ENCODE measurements around the gene GSKIP.
A peak's percentile ranks its signal among the peaks of the same experiment; 100 is the strongest.

The GSKIP gene

GRCh38 chr14:96354246-96354645, 9.1 kb upstream of the GSKIP start:
- H3K4me1 ChIP-seq (ENCODE audit: control insufficient read depth, insufficient read depth, low read depth, low read length): peaks cover 3% of the 10 kb centered on the region
- H3K27me3 ChIP-seq (ENCODE audit: control insufficient read depth in 1 of 2, insufficient read depth in 1 of 2, low read length in 2 of 2): no peaks in the 10 kb centered on the region
- H3K23ac ChIP-seq (ENCODE audit: low read length in 2 of 2): no peak overlapping the region
- H3K36me3 ChIP-seq (ENCODE audit: control insufficient read depth in 1 of 2, insufficient read depth in 2 of 2, low read depth in 1 of 2, low read length in 2 of 2): no peaks in the 10 kb centered on the region
- peaks cover 22% of the 10 kb centered on the region for H3K79me1 ChIP-seq (replicated peaks; ENCODE audit: low read length, poor library complexity, severe bottlenecking)
- no peak overlapping the region for H3K18ac ChIP-seq (ENCODE audit: low read depth in 1 of 2, low read length in 2 of 2)
- no peak overlapping the region for H2BK15ac ChIP-seq (ENCODE audit: low read depth, poor library complexity, severe bottlenecking)
- H4K91ac ChIP-seq (ENCODE audit: low read length): no peak overlapping the region
- H3K14ac ChIP-seq (ENCODE audit: low read length in 2 of 2): no peak overlapping the region
- H2BK120ac ChIP-seq (ENCODE audit: low read depth, low read length): no peak overlapping the region
- no peak overlapping the region for H2BK12ac ChIP-seq (ENCODE audit: low read length in 2 of 2)
- no peak overlapping the region for H3K4me2 ChIP-seq (ENCODE audit: low read length, poor library complexity, severe bottlenecking)
- no peaks in the 10 kb centered on the region for H3K9me3 ChIP-seq (ENCODE audit: control insufficient read depth, low read length)
- H3K4ac ChIP-seq (ENCODE audit: low read depth in 1 of 2, low read length in 2 of 2): no peak overlapping the region
- no peak for DNase-seq
- no peak overlapping the region for H4K8ac ChIP-seq (ENCODE audit: low read length)
- H3K9ac ChIP-seq (ENCODE audit: low read length): no peak overlapping the region
- no peak overlapping the region for H2BK5ac ChIP-seq (ENCODE audit: low read depth, low read length, poor library complexity, severe bottlenecking)
- no peak overlapping the region for H3K4me3 ChIP-seq (ENCODE audit: insufficient read depth in 1 of 2, low read depth in 1 of 2, low read length in 2 of 2)
- H3K27ac ChIP-seq (ENCODE audit: low read length, poor library complexity, severe bottlenecking): no peak overlapping the region
- H2AK5ac ChIP-seq (ENCODE audit: low read length, severe bottlenecking): no peak overlapping the region
- WGBS: 94% methylated on average over 2 of the region's 4 CpGs
- no peak overlapping the region for H2AFZ ChIP-seq (ENCODE audit: low read depth, low read length)

GRCh38 chr14:96357216-96357615, 6.1 kb upstream of the GSKIP start:
- Histone ChIP-seq H3K4me1 (ENCODE audit: control insufficient read depth, insufficient read depth, low read depth, low read length) (peaks cover 2% of the 10 kb centered on the region), H3K36me3 (ENCODE audit: control insufficient read depth in 1 of 2, insufficient read depth in 2 of 2, low read depth in 1 of 2, low read length in 2 of 2) (no peaks in the 10 kb centered on the region), H3K4me3 (ENCODE audit: insufficient read depth in 1 of 2, low read depth in 1 of 2, low read length in 2 of 2) (no peak overlapping the region), H2BK5ac (ENCODE audit: low read depth, low read length, poor library complexity, severe bottlenecking) (no peak overlapping the region), H2BK15ac (ENCODE audit: low read depth, poor library complexity, severe bottlenecking) (no peak overlapping the region), H3K14ac (ENCODE audit: low read length in 2 of 2) (no peak overlapping the region), H3K27me3 (ENCODE audit: control insufficient read depth in 1 of 2, insufficient read depth in 1 of 2, low read length in 2 of 2) (no peaks in the 10 kb centered on the region), H2BK120ac (ENCODE audit: low read depth, low read length) (no peak overlapping the region), H3K9me3 (ENCODE audit: control insufficient read depth, low read length) (no peaks in the 10 kb centered on the region), H3K9ac (ENCODE audit: low read length) (no peak overlapping the region), H3K18ac (ENCODE audit: low read depth in 1 of 2, low read length in 2 of 2) (no peak overlapping the region), H2AK5ac (ENCODE audit: low read length, severe bottlenecking) (no peak overlapping the region), H2AFZ (ENCODE audit: low read depth, low read length) (no peak overlapping the region), H4K91ac (ENCODE audit: low read length) (no peak overlapping the region), H3K4ac (ENCODE audit: low read depth in 1 of 2, low read length in 2 of 2) (no peak overlapping the region), H3K4me2 (ENCODE audit: low read length, poor library complexity, severe bottlenecking) (no peak overlapping the region), H4K8ac (ENCODE audit: low read length) (no peak overlapping the region), H3K23ac (ENCODE audit: low read length in 2 of 2) (no peak overlapping the region), H2BK12ac (ENCODE audit: low read length in 2 of 2) (no peak overlapping the region), H3K27ac (ENCODE audit: low read length, poor library complexity, severe bottlenecking) (no peak overlapping the region), H3K79me1 (replicated peaks; ENCODE audit: low read length, poor library complexity, severe bottlenecking) (peaks cover 17% of the 10 kb centered on the region)
- WGBS: 95% methylated on average over 3 of the region's 3 CpGs
- DNase-seq: no peak

GRCh38 chr14:96359959-96360358, 3.4 kb upstream of the GSKIP start:
- no peak overlapping the region for H3K4me3 ChIP-seq (ENCODE audit: insufficient read depth in 1 of 2, low read depth in 1 of 2, low read length in 2 of 2)
- H3K4me2 ChIP-seq (ENCODE audit: low read length, poor library complexity, severe bottlenecking): no peak overlapping the region
- H3K4ac ChIP-seq (ENCODE audit: low read depth in 1 of 2, low read length in 2 of 2): no peak overlapping the region
- no peak overlapping the region for H2AFZ ChIP-seq (ENCODE audit: low read depth, low read length)
- no peak overlapping the region for H2BK5ac ChIP-seq (ENCODE audit: low read depth, low read length, poor library complexity, severe bottlenecking)
- H3K14ac ChIP-seq (ENCODE audit: low read length in 2 of 2): no peak overlapping the region
- H3K4me1 ChIP-seq (ENCODE audit: control insufficient read depth, insufficient read depth, low read depth, low read length): peaks cover 4% of the 10 kb centered on the region
- H4K8ac ChIP-seq (ENCODE audit: low read length): no peak overlapping the region
- H3K36me3 ChIP-seq (ENCODE audit: control insufficient read depth in 1 of 2, insufficient read depth in 2 of 2, low read depth in 1 of 2, low read length in 2 of 2): no peaks in the 10 kb centered on the region
- no peaks in the 10 kb centered on the region for H3K27me3 ChIP-seq (ENCODE audit: control insufficient read depth in 1 of 2, insufficient read depth in 1 of 2, low read length in 2 of 2)
- peaks cover 16% of the 10 kb centered on the region for H3K79me1 ChIP-seq (replicated peaks; ENCODE audit: low read length, poor library complexity, severe bottlenecking)
- no peak overlapping the region for H3K18ac ChIP-seq (ENCODE audit: low read depth in 1 of 2, low read length in 2 of 2)
- no peak overlapping the region for H4K91ac ChIP-seq (ENCODE audit: low read length)
- H3K9me3 ChIP-seq (ENCODE audit: control insufficient read depth, low read length): no peaks in the 10 kb centered on the region
- no peak overlapping the region for H2BK12ac ChIP-seq (ENCODE audit: low read length in 2 of 2)
- no peak overlapping the region for H2BK15ac ChIP-seq (ENCODE audit: low read depth, poor library complexity, severe bottlenecking)
- H3K27ac ChIP-seq (ENCODE audit: low read length, poor library complexity, severe bottlenecking): no peak overlapping the region
- H2BK120ac ChIP-seq (ENCODE audit: low read depth, low read length): no peak overlapping the region
- H3K9ac ChIP-seq (ENCODE audit: low read length): no peak overlapping the region
- H3K23ac ChIP-seq (ENCODE audit: low read length in 2 of 2): no peak overlapping the region
- H2AK5ac ChIP-seq (ENCODE audit: low read length, severe bottlenecking): no peak overlapping the region
- no peak for DNase-seq

GRCh38 chr14:96362071-96362964, 1.0 kb upstream of the GSKIP start:
- Histone ChIP-seq H3K4me1 (ENCODE audit: control insufficient read depth, insufficient read depth, low read depth, low read length) (peaks cover 4% of the 10 kb centered on the region), H3K23ac (ENCODE audit: low read length in 2 of 2) (no peak overlapping the region), H2BK5ac (ENCODE audit: low read depth, low read length, poor library complexity, severe bottlenecking) (no peak overlapping the region), H2BK120ac (ENCODE audit: low read depth, low read length) (no peak overlapping the region), H3K4ac (ENCODE audit: low read depth in 1 of 2, low read length in 2 of 2) (peak overlapping the region; percentile 5 to 35), H3K4me3 (ENCODE audit: insufficient read depth in 1 of 2, low read depth in 1 of 2, low read length in 2 of 2) (peak overlapping the region; percentile 97), H2AFZ (ENCODE audit: low read depth, low read length) (peak overlapping the region; percentile 91), H3K14ac (ENCODE audit: low read length in 2 of 2) (no peak overlapping the region), H3K27ac (ENCODE audit: low read length, poor library complexity, severe bottlenecking) (no peak overlapping the region), H3K9me3 (ENCODE audit: control insufficient read depth, low read length) (no peaks in the 10 kb centered on the region), H4K91ac (ENCODE audit: low read length) (peak overlapping the region; percentile 25), H3K18ac (ENCODE audit: low read depth in 1 of 2, low read length in 2 of 2) (peak overlapping the region; percentile 49 to 93), H2AK5ac (ENCODE audit: low read length, severe bottlenecking) (no peak overlapping the region), H3K4me2 (ENCODE audit: low read length, poor library complexity, severe bottlenecking) (peak overlapping the region; percentile 90), H3K79me1 (replicated peaks; ENCODE audit: low read length, poor library complexity, severe bottlenecking) (peaks cover 19% of the 10 kb centered on the region), H2BK12ac (ENCODE audit: low read length in 2 of 2) (no peak overlapping the region), H4K8ac (ENCODE audit: low read length) (no peak overlapping the region), H3K9ac (ENCODE audit: low read length) (peak overlapping the region; percentile 97), H3K27me3 (ENCODE audit: control insufficient read depth in 1 of 2, insufficient read depth in 1 of 2, low read length in 2 of 2) (no peaks in the 10 kb centered on the region), H3K36me3 (ENCODE audit: control insufficient read depth in 1 of 2, insufficient read depth in 2 of 2, low read depth in 1 of 2, low read length in 2 of 2) (no peaks in the 10 kb centered on the region), H2BK15ac (ENCODE audit: low read depth, poor library complexity, severe bottlenecking) (peak overlapping the region; percentile 44)
- WGBS: 2% methylated on average over 27 of the region's 27 CpGs
- DNase-seq: peak; percentile 66
